Effector CD4-positive, alpha-beta T cell (primary cell): ENCODE measurements around the gene RNU5D-1.
"Not testable (repeated sequence)": the region's sequence is repeated elsewhere in the genome, so short reads cannot be mapped to it uniquely, and the experiment has no call there.

Experiments used
- DNase-seq: peaks from one replicate; pipeline ENCODE4 v3.0.0-alpha.2; 2020
- total RNA-seq: gene quantifications from one replicate; lab custom pipeline; 2026; lab: John Stamatoyannopoulos, UW

RNU5D-1 gene
- 9.0 reads per million, percentile 30 among the genes with 10 or more reads in this experiment for total RNA-seq

GRCh38 chr1:44730741-44731512 lies at the start of gene RNU5D-1:
RNU5D-1 (minus strand) TSS chr1:44731170.
- peak; percentile 91 for DNase-seq

GRCh38 chr1:44780583-44781121 lies 49.7 kb upstream of the RNU5D-1 start:
- DNase-seq: no peak

GRCh38 chr1:44778705-44779576 lies 48.0 kb upstream of the RNU5D-1 start:
- no peak for DNase-seq

DNA sequence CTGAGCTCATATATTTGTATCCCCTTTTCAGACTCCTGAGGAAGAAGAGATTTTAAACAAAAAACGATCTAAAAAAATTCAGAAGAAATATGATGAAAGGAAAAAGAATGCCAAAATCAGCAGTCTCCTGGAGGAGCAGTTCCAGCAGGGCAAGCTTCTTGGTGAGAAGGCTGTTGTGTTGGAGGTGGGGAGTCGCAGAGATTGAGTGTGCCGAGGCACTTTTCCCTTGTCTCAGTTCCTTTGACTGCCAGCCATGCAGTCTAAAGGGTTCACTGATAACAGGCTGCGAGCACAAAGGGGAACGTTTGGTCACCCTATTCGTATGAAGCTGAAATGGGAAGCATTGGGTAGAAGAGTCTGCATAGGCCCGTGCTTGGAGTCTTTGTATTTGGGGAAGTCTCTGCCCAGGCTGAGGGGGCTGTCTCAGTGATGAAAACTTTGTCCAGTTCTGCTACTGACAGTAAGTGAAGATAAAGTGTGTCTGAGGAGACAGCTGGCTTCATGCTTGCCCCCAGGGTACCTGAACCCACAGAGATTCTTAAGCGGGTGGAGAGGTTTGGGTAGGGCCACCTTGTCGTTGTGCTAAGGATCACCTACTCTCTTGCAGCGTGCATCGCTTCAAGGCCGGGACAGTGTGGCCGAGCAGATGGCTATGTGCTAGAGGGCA lies 47.1 kb upstream of the RNU5D-1 start:
- DNase-seq: no peak

DNA sequence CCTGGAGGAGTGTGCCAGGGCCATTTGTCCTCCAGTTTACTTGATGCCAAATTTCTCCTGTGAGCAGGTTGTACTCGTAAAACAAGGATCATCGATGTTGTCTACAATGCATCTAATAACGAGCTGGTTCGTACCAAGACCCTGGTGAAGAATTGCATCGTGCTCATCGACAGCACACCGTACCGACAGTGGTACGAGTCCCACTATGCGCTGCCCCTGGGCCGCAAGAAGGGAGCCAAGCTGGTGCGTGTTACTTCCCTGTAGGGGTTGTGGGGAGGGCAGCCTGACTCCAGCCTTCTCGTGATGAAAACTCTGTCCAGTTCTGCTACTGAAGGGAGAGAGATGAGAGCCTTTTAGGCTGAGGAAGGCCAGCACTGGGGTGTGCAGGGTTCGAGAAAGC lies 46.6 kb upstream of the RNU5D-1 start:
- no peak for DNase-seq

DNA sequence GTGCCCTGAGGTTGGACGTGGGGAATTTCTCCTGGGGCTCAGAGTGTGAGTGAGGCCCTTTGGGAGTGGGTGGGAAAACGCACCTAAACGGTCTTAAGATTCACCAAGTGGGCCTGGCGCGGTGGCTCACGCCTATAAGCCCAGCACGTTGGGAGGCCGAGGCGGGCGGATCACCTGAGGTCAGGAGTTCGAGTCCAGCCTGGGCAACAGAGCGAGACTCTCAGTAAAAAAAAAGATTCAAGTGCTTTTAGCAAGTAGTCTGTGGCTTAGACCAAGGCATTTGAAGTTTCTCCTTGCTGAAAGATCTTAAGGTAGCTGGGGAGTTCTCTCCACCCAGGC lies 45.7 kb upstream of the RNU5D-1 start:
- no peak for DNase-seq

GRCh38 chr1:44775930-44776729 lies 45.2 kb upstream of the RNU5D-1 start:
- DNase-seq: no peak

- peak; percentile 85 for DNase-seq
These were observed 44.3 kb upstream of the RNU5D-1 start, which contains the start of gene RPS8 for GRCh38 chr1:44775078-44775929. RPS8 (plus strand) TSS chr1:44775540; CDS start chr1:44775597, 57 bp downstream.

DNA sequence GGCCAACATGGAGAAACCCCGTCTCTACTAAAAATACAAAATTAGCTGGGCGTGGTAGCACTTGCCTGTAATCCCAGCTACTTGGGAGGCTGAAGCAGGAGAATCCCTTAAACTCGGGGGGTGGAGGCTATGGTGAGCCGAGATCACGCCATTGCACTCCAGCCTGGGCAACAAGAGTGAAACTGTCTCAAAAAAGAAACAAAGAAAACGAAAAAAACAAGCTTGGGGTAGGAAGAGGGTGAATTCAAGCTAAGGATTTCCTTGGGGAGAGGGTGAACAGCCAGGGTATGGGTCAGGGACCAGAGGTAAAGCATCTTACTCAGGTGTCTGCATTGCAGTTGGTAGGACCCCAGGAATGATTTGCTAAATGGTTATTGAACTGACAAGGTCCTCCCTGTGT lies 35.5 kb upstream of the RNU5D-1 start:
- DNase-seq: not testable (repeated sequence)

DNA sequence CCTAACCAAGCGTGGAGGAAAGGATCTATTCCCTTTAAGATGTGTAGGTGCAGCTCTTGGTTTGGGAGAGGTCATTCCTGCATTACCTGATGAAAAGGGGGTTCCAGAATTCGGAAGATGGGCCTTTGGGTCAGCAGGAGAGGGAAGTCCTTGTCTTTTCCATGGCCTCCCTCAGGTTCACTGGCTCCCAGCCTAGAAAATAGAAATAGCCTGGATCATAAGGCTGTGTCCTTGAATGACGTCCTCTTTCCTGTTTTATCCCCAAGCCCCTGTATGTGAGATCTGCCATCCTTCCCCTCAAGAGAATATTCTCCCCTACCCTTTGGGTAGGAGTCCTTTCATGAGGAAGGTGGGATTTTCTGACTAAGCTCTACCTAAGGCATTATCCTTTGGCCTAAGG lies 29.9 kb upstream of the RNU5D-1 start:
- DNase-seq: no peak

- no peak for DNase-seq
These were observed 28.1 kb upstream of the RNU5D-1 start for GRCh38 chr1:44759077-44759476.

- no peak for DNase-seq
These were observed 26.4 kb upstream of the RNU5D-1 start for GRCh38 chr1:44757420-44757819.

GRCh38 chr1:44747878-44748277 lies 16.9 kb upstream of the RNU5D-1 start:
- no peak for DNase-seq

GRCh38 chr1:44743211-44743610 lies 12.2 kb upstream of the RNU5D-1 start:
- DNase-seq: no peak

DNA sequence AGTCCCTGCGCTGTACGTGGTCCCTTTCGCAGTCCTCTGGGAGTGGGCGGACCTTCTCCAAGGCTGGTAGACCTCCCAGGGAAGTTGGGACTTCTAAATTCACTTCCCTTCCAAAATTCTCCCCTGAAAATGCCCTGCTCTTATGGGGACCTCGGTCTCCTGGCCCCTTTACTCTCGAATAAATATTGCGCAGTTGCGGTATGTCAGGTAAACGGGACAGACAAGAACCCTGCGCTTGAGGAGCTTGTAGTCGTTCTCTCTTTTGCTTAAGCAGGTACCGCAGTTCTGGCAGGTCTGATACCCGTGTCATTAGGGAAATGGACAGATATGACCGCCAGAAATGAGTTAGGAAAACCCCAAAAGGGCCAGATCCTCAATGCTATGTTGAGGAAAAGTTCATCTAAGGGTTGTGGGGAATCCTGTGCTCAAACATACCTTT lies 9.2 kb upstream of the RNU5D-1 start:
- DNase-seq: no peak

- peak; percentile 93 for DNase-seq
These were observed 8.6 kb upstream of the RNU5D-1 start, which contains the start of gene KIF2C for GRCh38 chr1:44739307-44740178. KIF2C (plus strand) TSS chr1:44739837; CDS start chr1:44739933, 96 bp downstream.

GRCh38 chr1:44738953-44739306 lies 8.0 kb upstream of the RNU5D-1 start:
- DNase-seq: not testable (repeated sequence)

DNA sequence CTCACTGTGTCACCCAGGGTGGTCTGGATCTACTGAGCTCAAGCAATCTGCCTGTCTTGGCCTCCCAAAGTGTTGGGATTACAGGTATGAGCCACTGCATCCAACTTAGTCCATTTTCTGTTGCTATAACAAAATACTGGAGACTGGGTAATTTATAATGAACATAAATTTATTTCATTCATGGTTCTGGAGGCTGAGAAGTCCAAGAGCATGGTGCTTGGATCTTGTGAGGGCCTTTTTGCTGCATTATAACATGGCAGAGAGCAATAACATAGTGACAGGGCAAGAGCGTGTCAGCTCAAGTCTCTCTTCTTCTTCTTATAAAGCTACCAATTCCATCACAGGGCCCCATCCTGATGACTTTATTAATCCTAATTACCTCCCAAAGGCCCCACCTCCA lies 5.0 kb upstream of the RNU5D-1 start:
- no peak for DNase-seq

- no peak for DNase-seq
These were observed 2.8 kb upstream of the RNU5D-1 start for GRCh38 chr1:44733784-44734183.

- DNase-seq: no peak
These were observed 2.4 kb upstream of the RNU5D-1 start for GRCh38 chr1:44733365-44733764.
